NCI-H2107 treated with DMSO at 0.1 percent for 48 hours (cell line): ENCODE measurements around the gene ARHGAP21.
A peak's percentile ranks its signal among the peaks of the same experiment; 100 is the strongest.
"Not testable (repeated sequence)": the region's sequence is repeated elsewhere in the genome, so short reads cannot be mapped to it uniquely, and the experiment has no call there.

Experiments
- DNase-seq: peaks from one replicate; lab custom pipeline; 2025; ENCODE audit not compliant: unreplicated experiment; lab: John Stamatoyannopoulos, UW

Gene ARHGAP21

DNA sequence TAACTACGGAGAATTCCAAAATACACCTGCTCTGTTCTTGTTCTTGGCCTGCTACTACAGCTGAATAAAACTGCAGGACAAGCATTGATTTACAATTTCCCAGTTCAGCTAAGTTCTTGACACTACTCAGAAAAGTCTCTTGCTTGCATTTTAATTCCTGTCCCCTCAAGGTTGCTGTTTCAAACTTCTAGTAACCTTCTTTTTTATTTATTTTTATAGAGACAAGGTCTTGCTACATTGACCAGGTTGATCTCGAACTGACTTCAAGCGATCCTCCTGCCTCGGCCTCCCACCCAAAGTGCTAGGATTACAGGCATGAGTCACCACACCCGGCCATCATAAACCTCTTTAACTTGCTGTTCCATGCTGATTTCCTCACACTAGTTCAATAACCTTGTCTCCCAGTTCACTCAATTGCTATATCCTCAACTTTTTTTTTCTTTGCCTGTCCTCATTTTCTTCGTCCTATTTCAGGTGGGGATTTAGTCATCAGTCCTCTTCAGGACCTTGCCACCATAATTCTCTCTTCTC lies 79.9 kb downstream of the ARHGAP21 start:
- no peak for DNase-seq

DNA sequence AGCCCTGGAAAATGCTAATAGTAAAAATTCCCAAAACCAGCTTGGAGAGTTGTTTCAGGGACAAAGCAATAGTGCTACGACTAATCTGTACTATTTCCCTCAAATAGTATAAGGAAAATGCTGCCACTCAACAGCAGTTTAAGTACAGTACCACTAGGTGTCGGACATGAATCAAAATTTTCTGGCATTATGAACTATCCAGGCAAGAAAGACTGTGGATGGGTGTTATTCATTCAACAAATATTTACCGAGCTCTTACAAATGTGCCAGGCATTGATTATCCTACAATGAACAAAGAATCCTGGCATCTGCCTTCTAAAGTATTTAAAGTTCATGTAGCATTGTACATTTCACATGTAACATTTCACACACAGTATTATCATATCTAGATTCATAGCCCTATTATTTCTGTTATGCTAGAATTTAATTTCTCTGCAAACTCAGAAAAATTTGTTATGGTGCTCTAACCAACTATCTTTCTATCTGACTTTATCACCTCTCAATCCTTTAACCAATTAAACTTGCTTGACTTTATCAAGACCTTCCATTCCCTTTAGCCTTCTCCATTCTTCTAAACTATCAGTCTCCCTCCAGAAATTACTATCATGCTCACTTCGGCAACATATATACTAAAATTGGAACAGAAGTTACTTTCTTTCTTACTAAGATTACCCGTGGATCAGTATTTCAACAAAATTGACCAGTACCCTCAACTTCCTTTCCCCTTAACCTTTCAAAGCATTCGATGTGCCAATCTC lies 80.6 kb downstream of the ARHGAP21 start:
- peak; percentile 63 for DNase-seq

DNA sequence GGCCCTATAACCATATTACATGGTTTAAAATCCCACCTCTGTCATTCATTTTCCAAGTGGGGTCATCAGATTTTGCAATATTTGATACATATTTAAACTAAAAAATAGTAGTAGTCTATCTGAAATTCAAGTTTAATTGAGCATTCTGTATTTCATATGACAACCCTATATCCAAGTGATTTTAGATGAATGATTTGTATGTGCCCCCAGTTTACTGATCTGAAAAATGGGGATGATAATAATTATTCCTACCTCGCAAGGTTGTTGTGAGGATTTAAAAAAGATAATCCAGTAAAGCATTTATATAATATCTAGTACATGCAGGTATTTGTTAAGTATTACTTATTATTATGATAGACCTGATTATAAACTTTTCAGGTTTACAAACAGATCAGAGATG lies 84.6 kb downstream of the ARHGAP21 start:
- no peak for DNase-seq

DNA sequence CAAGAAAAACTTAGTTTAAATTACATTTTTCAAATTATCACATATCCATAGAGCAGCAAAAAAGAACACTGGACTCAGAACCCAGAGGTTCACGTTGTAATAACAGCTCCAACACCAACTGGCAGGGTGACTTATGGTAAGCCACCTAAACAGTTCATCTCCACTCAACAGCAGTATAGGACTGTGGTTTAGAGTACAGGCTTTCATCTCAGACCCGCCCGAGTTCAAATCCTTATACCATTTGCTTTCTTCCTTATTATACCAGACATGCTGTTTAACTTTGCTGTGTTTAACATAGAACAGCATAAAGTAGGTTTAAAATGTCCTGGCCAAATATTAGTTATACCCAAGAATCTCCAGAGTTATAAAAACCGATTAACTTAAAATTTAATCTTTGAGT lies 97.9 kb downstream of the ARHGAP21 start:
- no peak for DNase-seq

DNA sequence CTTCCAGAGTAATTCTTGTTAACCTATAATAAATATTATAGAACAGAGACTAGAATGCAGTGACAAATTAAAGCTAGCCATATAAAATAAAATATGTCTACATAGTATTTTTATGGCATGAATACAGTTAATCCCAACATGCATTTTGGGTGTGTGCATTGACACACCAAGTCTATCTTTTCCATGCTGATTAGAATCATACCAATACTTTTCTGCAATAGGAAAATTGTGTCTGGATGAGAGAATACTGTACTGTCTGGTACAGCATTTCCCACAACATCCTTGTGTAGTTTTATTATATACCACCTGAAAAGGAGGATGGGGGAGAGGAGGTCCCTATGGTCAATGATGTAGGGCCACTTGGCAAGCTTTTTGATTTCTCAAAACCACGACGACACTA lies 100.3 kb downstream of the ARHGAP21 start:
- no peak for DNase-seq

DNA sequence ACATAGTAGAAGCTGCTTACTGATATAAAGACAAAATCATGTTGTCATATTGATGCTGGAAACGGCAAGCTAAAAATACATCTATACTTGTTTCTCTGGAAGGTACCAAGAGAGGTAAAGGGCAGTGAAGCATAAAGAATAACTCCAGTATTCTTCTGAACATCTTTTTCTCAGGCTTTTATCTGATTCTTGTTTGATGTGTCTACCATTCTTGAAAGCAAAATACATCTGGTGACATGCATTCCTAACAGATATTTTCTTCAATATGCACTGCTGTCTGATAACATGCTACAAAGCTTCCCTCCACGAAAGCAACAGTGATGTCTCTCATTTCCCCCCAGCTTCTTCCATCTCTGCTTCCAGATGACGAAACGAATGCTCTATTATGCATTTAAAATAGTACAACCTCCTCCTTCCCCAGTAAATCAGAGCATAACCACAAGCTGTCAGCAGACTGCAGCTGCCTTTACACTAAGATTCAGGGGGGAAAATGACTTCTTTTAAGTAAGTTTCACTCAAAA lies 100.8 kb downstream of the ARHGAP21 start:
- no peak for DNase-seq

DNA sequence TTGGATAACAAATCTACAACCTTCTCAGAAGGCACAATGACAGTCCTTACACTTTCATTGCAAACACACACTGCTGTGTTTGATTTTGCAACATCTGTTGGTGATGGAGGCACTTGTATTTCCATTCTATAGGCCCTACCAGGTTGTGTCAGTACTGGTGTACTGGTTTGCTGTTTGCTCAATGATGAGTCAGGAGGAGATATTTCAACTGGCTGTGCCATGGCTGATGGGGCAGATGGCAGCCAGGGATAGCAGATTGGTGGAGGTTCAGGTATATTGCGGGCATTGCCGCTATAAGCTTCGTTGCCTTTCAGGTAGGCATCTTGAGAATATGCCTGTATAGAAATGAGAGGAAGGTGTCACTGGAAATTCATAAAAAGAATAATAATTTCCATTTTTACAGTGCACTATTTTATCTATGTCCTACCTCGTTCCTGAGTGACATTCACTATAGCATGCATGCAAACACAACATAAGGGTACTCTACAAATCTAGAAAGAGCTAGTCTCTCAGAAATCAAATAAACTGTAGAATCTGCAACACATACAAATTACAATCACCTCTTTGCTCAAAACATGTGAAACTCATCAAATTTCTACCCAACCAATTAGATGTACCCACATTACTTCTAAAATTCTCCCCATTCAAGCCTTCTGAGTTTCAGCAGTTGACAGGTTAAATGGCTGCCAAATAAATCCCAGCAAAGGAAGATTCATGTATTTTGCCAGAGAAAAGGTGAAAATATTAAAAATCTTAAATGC lies 102.5 kb downstream of the ARHGAP21 start:
- not testable (repeated sequence) for DNase-seq

DNA sequence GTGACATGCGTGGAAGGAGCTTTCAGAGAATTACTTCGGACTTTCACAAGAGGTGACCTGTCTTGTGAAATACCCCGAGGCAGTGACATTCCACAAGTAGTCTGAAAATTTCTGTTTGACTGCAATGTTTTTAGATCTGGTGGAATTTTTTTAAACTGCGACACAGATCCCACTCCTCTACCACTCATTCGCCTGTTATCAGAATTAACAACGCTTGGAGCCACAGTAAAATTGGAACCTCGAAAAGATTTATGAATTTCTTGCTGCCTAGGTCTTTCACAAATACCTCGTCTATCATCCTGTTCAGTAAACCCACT lies 103.7 kb downstream of the ARHGAP21 start:
- DNase-seq = not testable (repeated sequence)

DNA sequence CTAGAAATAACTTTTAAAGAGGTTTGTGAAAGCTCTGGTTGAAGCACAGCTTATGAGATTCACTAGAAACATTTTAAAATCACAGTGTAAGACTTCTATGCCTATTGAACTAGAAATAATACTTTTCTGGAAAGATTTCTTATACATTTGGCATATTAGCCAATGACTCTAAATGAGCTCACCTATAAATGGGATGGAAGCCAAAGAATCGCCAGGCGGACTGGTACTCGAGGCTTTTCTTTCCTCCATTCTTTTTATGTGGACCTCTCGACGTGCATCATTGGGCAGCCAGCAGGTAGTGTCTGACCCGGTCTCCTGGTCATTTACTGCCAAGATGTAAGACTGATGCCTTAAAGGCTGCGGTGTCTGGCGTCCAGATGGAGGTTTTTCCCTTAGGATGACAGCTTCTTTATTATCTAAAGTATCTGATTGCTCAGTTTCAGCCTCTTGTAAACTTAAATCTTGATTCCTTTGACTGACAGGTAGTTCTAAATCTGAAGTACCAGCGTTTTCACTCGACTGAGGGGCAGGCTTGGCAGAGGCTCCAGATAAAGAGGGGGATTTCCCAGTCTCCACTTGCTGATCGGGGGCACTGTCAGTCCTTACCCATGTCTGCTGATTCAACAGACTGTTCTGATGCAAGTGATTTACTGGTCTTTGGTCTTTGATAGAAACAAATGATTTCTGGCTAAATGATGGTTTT lies 104.2 kb downstream of the ARHGAP21 start:
- not testable (repeated sequence) for DNase-seq

DNA sequence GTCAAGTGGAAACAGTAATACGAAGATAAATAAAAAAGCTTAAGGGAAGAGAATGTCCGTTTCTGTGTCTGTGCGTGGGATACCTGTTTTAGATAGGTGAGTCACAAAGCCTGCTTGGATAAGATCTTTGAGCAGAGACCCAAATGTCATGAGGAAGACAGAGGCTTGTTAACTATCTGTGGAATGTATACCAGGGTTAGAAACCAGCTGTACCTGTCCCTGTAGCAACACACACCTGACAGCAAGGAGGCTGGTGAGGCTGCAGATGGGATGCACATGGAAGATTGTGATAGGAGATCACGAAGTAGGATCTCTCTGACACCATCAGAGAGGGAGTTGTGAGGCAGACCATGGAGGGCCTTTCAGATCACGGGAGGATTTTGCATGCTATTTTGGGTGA lies 105.3 kb downstream of the ARHGAP21 start:
- DNase-seq = no peak

DNA sequence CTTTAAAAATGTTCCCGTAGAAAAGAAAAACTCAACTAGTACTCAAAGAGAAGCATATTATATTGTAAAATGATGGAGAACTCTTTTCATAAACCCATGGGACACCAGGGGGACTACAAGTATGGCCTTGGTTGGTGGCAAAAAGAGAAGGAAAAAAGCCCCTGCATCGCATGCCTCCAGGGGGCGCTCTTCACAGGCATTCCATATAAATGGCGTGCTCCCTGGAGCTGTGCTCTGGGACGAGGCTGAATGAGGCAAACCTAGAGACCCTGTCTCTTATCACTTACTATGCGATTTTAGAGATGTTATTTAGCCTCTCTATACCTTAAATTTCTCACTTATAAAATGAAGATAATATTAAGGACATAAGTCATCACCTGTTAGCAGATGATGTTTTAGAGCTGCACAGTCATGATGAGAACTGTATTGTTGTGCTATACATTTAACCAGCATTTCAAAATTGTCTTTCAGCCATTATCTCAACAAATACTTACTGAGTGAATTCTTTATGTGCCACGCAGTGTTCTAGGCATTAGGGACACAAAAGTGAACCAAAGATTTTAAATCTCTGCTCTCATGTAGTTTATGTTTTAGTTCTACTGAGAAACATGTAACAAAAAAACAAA lies 105.8 kb downstream of the ARHGAP21 start:
- DNase-seq = no peak

DNA sequence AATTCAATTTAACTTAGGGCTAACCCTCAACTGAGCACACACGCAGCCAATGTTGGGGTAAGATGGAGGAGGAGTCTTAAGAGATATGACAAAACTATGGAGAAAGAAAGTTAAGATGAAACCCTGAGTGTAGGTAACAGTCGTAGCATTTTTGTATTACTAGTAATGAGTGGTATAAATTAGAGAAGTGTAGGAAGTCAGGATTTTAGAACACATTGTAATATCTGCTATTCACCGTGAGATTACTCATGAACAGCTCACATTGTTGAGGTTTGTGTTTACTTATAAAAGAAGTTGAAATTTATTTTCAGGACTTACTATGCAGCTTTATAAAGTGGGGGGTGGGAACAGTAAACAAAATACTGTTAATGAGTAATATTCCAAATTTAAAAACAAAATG lies 107.2 kb downstream of the ARHGAP21 start:
- no peak for DNase-seq

DNA sequence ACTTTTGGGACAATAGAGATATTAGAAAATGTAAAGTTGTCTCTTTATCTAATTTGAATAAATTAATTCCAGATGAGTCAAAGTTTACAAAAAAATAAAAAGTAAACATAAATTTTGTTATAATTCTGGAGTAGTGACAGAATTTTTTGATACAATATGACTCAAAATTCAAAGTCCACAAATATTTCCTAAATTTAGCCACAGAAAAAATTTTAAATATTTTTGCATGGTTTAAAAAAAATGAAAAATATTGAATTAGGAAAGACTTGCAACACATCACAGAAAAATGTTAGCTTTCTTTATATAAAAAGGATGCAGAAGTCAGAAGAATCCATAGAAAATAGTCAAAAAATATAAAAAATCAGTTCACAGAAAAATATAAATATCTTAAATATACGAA lies 117.7 kb downstream of the ARHGAP21 start:
- no peak for DNase-seq

DNA sequence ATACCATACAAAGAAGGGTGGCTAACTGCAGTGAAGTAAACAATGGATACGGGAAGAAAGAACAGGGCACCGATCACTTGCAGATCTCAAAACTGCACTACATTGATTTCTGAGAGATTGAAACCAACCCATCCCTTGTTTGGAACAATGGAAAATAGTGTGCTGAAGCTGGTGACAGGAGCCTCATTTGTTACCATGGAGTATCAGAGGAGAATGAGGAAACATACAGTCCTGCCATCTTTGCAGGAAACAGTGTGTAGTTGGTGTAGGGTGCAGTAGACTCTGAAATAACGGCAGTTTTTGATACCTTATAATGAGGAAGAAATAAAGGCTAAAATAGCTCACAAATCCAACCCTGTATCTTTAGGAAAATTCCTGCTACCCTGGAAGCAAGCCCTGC lies 118.5 kb downstream of the ARHGAP21 start:
- DNase-seq = no peak

DNA sequence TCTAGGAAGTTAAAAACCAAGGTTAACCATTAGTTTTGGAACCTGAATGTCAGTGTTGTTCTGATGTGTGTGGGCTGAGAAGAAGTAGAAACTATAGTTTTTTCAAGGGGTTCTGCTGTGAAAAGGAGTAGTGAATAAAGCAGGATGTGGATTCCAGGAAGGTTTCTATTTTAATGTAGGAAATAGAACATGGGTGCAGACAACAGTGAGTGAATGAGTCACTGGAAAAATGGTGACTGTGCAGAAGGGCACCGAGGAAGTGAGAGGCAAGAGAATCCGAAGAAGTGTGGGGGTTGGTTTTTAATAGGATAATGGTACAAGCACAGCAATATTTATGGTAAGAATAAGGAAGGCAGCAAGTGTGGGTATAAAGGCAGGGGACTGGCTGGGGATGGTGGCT lies 120.4 kb downstream of the ARHGAP21 start:
- DNase-seq = no peak

DNA sequence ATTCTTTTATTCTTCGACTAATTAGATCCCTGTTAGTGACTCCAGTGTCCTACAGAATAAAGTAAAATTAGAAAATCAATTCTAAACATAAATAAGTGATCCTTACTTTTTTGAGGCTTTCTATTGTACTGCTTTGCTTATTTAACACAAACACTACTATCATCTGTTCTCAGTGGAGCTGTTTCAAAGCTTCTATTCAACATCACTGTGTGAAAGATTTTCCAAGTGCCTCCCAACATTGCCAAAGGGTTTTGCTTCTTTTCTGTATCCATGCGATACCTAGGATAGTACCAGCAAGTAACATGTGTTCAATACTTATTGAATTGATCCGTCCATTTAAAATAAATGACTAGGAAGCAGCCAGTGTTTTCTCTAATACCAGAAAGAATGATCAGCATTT lies 125.7 kb downstream of the ARHGAP21 start:
- no peak for DNase-seq

DNA sequence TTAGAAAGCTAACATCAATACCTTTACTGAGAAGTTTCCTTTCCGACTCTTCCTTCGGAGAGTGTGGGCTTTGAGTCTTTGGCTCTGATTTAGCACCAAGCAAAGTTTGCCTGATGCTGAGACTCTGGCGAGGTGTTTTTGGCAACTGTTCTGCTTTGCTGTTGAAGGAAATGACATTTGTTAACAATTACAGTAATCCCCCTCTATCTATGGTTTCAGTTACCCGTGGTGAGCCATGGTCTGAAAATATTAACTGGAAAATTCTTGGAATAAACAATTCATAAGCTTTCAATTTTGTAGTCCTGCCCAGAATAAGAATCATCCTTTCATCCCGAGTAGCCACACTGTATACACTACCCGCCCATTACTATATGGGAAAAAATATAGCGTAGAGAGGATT lies 126.3 kb downstream of the ARHGAP21 start:
- DNase-seq = no peak

DNA sequence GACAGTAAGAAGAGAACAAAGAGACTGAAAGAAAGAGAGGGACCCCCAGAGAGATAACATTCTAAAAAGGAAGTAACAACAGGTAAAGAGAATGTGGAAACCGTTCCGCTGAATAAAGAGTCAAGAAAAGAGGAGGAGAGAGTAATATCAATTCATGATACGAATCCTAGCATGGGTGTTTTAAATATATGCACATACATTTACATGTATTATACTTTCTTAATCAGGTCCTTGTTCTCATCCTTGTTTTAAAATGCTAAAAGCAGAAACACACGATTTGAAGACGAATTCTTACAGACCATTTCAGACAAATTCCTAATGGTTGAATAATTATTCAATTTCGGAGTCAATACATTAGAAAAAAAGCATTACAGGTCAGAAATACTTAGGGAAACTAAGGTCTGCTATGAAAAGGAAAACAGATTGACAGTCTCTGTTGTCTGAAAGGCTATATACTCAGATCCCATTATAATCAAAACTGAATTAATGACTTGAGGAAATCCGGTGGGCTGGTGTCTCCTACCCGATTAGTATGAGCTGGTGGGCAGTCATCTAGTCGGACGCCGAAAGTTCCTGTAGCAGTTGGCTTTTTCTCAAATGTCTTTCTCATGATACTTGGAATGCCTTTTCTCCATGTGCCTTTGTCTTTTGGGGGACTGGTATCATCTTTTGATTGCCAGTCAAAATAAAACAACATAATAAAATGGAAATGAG lies 127.3 kb downstream of the ARHGAP21 start:
- no peak for DNase-seq

DNA sequence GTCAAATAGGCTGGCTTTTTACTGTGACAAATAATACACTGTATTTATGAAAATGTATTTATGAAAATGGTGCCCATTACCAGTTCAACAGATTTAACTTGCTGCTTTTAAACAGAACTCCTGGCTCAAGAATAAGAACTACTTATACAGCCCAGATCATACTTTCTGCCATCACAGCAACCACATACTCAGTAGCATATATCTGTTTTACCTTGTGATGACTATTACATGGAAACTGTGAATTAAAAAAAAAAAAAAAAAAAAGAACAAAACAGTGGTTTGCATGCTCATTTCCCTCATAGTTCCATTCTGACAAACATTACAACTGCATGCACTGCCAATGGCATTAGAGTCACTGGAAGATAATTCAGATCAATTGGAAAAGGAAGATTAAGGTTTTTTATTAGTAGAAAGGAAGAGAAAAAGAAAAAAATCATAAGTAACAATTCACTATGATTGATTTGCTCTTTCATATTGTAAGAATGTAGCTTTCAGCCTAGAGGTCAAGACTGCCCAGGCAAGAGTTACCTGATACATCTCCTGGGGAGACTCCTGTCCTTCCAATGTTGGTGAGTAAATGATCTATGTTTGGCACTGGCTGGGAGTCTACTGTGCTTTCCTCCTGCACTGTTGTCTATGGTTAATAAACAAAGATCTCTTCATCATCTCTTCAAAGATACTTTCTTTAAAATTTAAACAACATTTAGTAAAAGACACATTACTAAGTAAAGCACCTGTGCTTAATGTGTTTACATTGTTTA lies 132.8 kb downstream of the ARHGAP21 start:
- DNase-seq = no peak

DNA sequence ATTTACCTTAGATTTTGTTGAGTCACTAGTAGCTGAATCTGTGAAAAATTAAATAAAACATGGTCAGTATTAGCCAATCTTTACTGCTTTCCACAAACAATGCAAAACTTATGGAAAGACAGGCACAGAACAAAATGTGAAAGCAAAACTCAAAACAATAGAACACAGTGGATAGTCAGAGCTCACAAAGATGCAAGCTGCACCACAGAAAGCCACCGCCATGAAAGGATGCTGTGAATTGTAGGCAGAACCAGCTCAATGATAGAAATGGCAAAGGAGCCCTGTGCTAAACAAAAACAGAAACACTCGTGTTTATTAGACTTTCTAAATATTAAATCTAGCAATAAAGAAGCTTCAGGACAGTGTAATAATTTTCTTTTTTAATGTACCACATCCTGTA lies 134.4 kb downstream of the ARHGAP21 start:
- no peak for DNase-seq
